NCI-H1092 (cell line): ENCODE results near the gene SEC11A.
"Not testable (repeated sequence)": the region's sequence is repeated elsewhere in the genome, so short reads cannot be mapped to it uniquely, and the experiment has no call there.

Source experiments
- DNase-seq: peaks from one replicate; lab custom pipeline; 2025; lab: John Stamatoyannopoulos, UW

The SEC11A gene

GRCh38 chr15:84737005-84737404, 21.1 kb upstream of the SEC11A start:
- DNase-seq, result no peak

GRCh38 chr15:84736375-84736774, 20.4 kb upstream of the SEC11A start:
- no peak for DNase-seq

GRCh38 chr15:84735480-84736061, 19.6 kb upstream of the SEC11A start:
- not testable (repeated sequence) for DNase-seq

- no peak for DNase-seq
Observed at GRCh38 chr15:84734794-84735479, 19.0 kb upstream of the SEC11A start.

- no peak for DNase-seq
Observed at GRCh38 chr15:84731774-84732173, 15.8 kb upstream of the SEC11A start.

GRCh38 chr15:84727429-84727828, 11.5 kb upstream of the SEC11A start:
- no peak for DNase-seq

- DNase-seq, result no peak
Observed at GRCh38 chr15:84725001-84725491, 9.1 kb upstream of the SEC11A start.

- no peak for DNase-seq
Observed at GRCh38 chr15:84722628-84723027, 6.7 kb upstream of the SEC11A start.

- no peak for DNase-seq
Observed at GRCh38 chr15:84721371-84721770, 5.4 kb upstream of the SEC11A start.

- DNase-seq, result no peak
Observed at GRCh38 chr15:84715441-84716035, 401 bp downstream of the SEC11A start.

- no peak for DNase-seq
Observed at GRCh38 chr15:84714821-84715220, 1.1 kb downstream of the SEC11A start.

- DNase-seq, result no peak
Observed at GRCh38 chr15:84714372-84714771, 1.6 kb downstream of the SEC11A start.

- DNase-seq, result no peak
Observed at GRCh38 chr15:84703808-84704207, 12.1 kb downstream of the SEC11A start.

GRCh38 chr15:84702961-84703482, 12.9 kb downstream of the SEC11A start:
- DNase-seq, result no peak

- no peak for DNase-seq
Observed at GRCh38 chr15:84699538-84700191, 16.3 kb downstream of the SEC11A start.

GRCh38 chr15:84697236-84697990, 18.5 kb downstream of the SEC11A start:
- DNase-seq, result no peak

GRCh38 chr15:84696757-84697156, 19.2 kb downstream of the SEC11A start:
- no peak for DNase-seq

GRCh38 chr15:84690342-84690741, 25.6 kb downstream of the SEC11A start:
- DNase-seq, result no peak

GRCh38 chr15:84689858-84690257, 26.1 kb downstream of the SEC11A start:
- no peak for DNase-seq

GRCh38 chr15:84686446-84686845, 29.5 kb downstream of the SEC11A start:
- not testable (repeated sequence) for DNase-seq

- DNase-seq, result no peak
Observed at GRCh38 chr15:84685304-84685703, 30.6 kb downstream of the SEC11A start.

- no peak for DNase-seq
Observed at GRCh38 chr15:84684092-84684491, 31.8 kb downstream of the SEC11A start.
